Fibroblast of skin of left quadriceps (primary cell): ENCODE results near the gene IKBKG.
A peak's percentile ranks its signal among the peaks of the same experiment; 100 is the strongest.
"Not testable (repeated sequence)": the region's sequence is repeated elsewhere in the genome, so short reads cannot be mapped to it uniquely, and the experiment has no call there.

Experiments
- DNase-seq, 2 experiments: peaks; one replicate each; pipeline ENCODE4 v3.0.0-alpha.2; 2013; ENCODE audit warnings: low read depth in 2 of 2

The IKBKG gene

GRCh38 chrX:154547245-154548027 lies at the start of gene IKBKG:
TSS of gene IKBKG (plus strand) at chrX:154547620. CDS start at chrX:154552003, 4,383 bp downstream.
- peak; percentile 77 to 80 for DNase-seq

DNA sequence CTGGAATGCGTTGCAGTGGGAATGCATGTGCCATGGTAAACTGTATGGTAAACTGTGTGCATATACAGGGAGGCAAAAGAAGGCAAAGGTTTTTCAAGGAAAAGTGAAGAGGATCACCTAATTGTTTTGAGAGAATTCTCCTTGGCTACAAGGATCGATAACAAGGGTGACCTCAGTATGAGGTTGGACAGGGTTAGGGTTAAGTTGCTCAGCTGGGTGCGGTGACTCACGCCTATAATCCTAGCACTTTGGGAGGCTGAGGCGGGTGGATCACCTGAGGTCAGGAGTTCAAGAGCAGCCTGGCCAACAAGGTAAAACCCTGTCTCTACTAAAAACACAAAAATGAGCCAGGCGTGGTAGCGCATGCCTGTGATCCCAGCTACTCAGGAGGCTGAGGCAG lies 46.0 kb upstream of the IKBKG start:
- not testable (repeated sequence) for DNase-seq

DNA sequence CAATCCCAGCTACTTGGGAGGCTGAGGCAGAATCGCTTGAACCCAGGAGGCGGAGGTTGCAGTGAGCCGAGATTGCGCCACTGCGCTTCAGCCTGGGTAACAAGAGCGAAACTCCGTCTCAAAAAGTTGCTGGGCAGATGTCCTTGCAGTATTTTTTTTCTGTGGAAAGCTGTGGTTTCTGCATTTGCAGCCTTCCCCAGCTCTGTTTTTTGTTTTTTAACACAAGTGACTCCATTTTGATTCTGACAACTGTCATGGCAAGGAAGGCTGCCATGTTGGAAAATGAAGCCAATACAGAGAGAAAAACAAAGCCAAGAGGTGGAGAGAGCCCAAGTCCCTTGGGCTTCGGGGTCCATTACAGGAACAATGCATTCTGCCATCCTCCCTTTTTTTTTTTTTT lies 45.3 kb upstream of the IKBKG start:
- no peak for DNase-seq

DNA sequence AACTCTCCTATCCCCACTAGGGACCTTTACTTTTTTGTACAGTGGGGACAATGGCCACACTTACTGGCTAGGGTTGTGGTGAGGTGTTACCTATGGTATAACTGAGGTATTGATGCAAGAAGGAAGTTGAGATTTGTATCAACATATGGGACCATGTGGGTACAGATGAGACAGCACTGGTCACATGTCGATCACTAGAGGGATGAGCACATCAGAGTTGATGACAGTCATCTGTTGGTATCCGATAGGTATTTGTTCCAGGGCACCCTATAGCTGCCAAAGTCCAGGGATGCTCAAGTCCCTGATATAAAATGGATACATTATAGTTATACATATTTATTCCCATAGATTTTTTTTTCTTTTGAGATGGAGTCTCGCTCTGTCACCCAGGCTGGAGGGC lies 44.4 kb upstream of the IKBKG start:
- no peak for DNase-seq

DNA sequence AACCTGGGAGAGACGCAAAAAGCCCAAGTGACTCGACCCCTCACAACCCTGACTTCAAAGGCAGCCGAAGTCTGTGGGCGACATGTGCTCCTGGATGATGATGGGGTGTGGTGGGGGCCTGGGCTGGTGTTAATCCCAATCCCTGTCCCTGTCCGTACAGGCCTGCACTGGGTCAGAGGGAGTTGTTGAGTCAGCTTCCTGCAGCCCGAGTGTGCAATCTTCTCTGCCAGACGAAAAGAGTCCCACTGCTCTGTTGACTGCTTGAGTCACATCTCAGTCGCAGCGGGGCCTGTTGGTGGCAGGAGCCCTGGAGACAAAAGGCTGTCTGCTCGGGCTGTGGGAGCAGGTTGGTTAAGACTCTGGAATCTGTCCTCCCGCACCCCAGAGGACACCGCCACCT lies 41.7 kb upstream of the IKBKG start:
- DNase-seq, result no peak

- no peak for DNase-seq
These were observed 40.7 kb upstream of the IKBKG start for GRCh38 chrX:154506483-154507332.

GRCh38 chrX:154507673-154508383 lies 39.6 kb upstream of the IKBKG start:
- no peak for DNase-seq

GRCh38 chrX:154508384-154508745 lies 39.1 kb upstream of the IKBKG start:
- no peak for DNase-seq

DNA sequence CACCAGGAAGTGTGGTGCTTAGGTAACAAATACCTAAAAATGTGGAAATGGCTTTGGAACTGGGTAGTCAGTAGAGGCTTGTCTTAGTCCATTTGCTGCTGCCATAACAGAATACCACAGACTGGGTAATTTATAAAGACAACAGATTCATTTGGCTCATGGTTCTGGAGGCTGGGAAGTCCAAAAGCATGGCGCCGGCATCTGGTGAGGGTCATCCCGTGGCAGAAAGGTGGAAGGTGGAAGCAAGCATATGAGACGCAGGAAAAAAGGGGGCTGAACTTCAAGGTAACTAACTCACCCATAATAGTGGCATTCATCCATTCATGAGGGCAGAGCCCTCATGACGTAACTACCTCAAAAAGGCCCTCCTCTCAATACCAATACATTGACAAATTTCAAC lies 38.0 kb upstream of the IKBKG start:
- no peak for DNase-seq

GRCh38 chrX:154511761-154512160 lies 35.7 kb upstream of the IKBKG start:
- DNase-seq, result no peak

DNA sequence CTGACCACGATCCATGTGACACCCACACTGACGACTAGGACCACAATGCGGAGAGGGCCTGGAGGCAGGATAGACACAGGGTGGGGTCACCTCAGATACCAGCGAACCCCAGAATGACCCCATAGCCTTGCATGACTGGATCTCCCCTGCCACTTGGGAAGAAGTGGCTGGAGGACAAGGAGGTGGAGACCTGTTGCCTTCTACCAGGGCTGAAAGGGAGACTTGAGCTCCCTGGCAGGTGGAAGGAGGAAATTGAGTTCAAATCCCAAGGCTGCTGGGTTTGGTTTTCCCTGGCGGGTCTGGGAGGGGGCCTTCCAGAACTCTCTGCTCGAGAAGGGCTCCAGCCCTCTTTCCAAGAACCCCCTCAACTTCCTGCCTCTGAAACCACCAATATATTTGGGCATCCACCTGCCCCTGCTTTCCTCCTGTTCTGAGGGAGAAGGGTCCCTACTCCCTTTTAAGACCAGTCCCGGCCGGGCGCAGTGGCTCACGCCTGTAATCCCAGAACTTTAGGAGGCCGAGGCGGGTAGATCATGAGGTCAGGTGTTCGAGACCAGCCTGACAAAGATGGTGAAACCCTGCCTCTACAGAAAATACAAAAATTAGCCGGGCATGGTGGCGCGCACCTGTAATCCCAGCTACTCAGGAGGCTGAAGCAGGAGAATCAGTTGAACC lies 34.4 kb upstream of the IKBKG start:
- DNase-seq, result no peak

DNA sequence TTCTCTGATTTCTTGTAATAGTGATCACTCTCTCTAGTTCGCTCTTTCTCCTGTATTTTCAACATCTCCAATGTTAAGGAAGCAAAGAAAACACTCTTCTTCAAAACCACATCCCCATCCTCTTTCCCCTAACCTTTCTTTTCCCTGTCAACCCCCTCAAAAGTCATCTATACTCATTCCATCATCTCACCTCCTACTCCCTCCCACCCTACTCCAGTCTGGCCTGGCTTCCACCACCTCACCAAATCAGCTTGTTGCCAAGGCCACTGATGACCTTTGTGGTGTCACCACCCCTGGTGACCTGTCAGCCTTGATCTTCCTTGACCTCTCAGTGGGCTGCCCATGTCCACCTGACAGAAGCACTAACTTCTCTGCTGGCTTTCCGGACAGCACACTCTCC lies 33.7 kb upstream of the IKBKG start:
- no peak for DNase-seq

GRCh38 chrX:154515090-154515965 lies 32.1 kb upstream of the IKBKG start:
- no peak for DNase-seq

- DNase-seq, result peak; percentile 65 to 71
These were observed 31.3 kb upstream of the IKBKG start, which contains the start of gene FAM3A for GRCh38 chrX:154515966-154516655. TSS of gene FAM3A (minus strand) at chrX:154516232. CDS start at chrX:154515772, 460 bp downstream.

DNA sequence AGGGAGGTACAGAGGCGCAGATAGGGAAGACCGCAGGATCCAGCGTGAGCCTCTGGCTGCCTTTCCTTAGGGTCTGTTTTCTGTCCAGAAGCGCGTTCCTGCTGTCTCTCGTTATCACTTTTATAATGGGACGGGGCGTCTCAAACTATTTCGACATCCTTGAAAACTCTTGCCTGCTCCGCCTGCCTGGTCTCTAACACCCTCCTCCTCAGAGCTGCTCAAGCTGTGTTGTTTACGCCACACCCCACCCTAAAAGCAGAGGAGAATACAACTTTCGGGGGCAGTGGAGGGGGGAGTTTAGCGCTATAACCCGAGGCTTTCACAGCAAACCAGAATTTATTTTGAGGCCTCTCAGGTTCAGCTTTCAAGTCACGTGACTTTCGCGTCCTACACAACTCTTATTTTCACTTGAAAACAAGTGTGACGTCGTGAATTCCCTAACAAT lies 30.7 kb upstream of the IKBKG start:
- peak; percentile 21 to 23 for DNase-seq

- DNase-seq, result no peak
These were observed 30.2 kb upstream of the IKBKG start for GRCh38 chrX:154517101-154517781.

DNA sequence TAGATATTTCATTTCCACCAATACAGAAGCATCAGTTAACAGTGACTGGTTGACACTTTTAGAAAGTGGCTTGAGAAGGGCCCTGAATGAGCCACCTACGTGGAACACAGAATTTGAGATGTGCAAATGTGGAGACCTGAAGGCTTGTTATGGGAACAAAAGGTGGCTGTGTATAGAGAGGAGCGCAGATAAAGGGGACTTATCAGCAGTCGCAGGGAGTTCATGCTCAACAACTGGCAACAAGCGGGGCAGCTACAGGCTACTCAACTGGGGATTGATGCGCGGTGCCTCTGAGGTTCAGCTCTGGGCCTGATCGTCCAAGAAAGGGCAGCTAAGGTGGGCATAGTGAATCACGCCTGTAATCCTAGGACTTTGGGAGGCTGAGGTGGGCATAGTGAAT lies 28.0 kb upstream of the IKBKG start:
- DNase-seq, result no peak

GRCh38 chrX:154525606-154526490 lies 21.6 kb upstream of the IKBKG start:
- DNase-seq, result no peak
